GM19328 (cell line): Measurements from ENCODE around the gene USP2.

Experiments
- ATAC-seq: cut with Tn5 transposase; IDR thresholded peaks from one replicate; pipeline ENCODE4 v1.9.1; 2021; ENCODE audit warnings: mild to moderate bottlenecking, moderate library complexity; ENCODE audit not compliant: unreplicated experiment

The USP2 gene

DNA sequence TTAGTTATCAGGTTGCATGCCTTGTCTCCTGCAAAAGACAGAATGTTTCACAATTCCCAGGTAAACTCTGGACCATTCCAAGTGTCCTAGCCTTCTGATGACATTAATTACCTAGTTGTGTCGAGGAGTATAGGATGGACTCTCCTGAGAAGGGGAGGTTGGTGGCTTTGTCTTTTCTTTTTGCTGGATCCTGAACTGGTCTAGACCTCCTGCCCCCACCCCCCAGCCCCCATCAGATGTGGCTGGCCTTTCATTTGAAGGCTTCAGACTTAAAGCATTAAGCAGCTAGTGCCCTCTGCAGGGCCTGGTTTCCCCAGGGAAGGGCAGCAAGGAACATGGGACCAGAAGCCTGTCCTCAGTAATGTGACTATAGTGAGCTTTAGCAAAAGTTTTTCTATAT, 74.3 kb downstream of the USP2 start:
- ATAC-seq = no peak

DNA sequence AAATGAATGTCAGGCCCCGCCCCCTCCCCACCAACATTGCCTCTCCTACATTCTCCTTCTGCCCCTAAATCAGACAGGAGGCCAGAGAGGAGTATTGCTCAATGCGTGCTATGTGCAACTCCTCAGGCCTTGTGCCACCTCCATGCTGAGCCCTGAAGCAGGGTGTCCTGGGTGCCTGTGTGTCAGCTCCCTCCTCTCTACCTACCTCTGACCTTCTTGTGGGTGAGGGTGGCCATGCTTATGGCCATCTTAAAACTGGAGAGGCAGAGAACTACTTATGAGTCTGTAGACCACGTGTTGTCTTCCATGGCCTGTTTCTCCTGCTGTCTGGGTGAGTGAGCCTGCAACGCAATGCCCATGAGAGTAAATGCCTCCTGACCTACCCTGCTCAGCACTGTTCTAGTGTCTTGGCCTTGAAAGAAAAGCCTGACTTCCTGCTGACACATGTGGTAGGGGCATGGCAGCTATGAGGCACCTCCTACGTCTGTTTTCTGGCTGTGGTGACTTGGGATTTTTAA, 75.1 kb downstream of the USP2 start:
- no peak for ATAC-seq

DNA sequence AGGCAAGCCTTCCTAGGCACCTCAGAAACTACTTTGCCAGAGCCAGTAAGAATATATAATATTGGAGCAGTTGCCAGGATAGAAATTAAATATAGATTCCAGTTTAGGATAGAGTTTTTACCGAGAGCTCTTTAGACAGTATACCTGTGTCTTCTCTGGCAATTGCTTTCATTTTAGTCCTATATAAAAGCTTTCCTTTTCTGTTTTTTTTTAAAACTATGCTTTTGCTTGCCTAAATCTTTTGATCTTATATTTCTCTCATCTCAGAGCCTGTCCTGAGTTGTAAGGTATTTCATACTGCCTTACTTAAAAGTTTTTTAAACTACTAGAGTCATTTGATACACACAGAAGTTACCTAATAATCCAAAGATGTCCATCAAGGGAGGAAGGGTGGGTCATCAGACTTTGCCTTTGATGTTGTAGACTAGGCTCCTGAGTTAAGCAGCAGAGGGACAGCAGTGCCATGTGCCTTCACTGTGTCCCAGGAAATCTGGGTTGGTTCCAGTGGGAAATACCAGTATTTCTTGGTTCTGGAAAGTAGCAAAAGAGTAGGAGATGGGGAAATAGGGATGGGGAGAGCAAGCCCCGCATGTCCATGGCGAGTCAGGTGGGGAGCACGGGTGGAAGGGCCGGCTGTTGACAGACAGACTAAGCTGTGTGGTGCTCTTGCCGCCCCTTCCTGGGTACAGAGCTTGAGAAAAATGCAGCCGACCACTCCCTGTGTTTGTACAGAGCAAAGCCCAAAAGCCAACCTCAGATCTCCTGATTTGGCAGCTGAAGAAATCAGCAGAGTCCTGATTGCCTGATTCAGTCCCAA, 75.7 kb downstream of the USP2 start:
- ATAC-seq = no peak
